GM10248 (cell line): Measurements from ENCODE around the gene LRGUK.

Experiments used
- CTCF ChIA-PET: fragments of 300-600 bp; sonication (Branson Sonifier 250); formaldehyde crosslinking; extraction: SDS; loops from one replicate; lab custom pipeline; 2021; ENCODE audit warnings: antibody characterized with exemption; lab: Yijun Ruan, JAX
- POLR2A ChIA-PET: fragments of 350-650 bp; sonication (Branson Sonifier 250); formaldehyde crosslinking; extraction: SDS; loops from one replicate; lab custom pipeline; 2020; ENCODE audit warnings: antibody characterized with exemption; lab: Yijun Ruan, JAX
- DNase-seq: peaks from one replicate; pipeline ENCODE4 v3.0.0; 2012; ENCODE audit errors: extremely low spot score
- CTCF ChIP-seq: IDR thresholded peaks from 2 replicates; pipeline ENCODE4 v1.5.1; 2012; ENCODE audit warnings: mild to moderate bottlenecking, low read depth; ENCODE audit errors: extremely low read depth, missing control alignments, control extremely low read depth

LRGUK gene

GRCh38 chr7:134308548-134308947, 181.4 kb downstream of the LRGUK start:
- TF ChIP-seq CTCF: no peak
- ChIA-PET CTCF (no interaction called here), POLR2A (no interaction called here)
- DNase-seq: no peak

GRCh38 chr7:134311807-134312206, 184.7 kb downstream of the LRGUK start:
- ChIA-PET CTCF (no interaction called here), POLR2A (no interaction called here)
- no peak for DNase-seq
- TF ChIP-seq CTCF: no peak

- ChIA-PET POLR2A (no interaction called here), CTCF (interaction anchor here (1.7 kb wide), 1 partner anchor 120 kb away, joined by 4 read pairs; no protein-coding TSS in a partner anchor)
- TF ChIP-seq CTCF: no peak
- no peak for DNase-seq
Measured at GRCh38 chr7:134312717-134313116, 185.6 kb downstream of the LRGUK start.

GRCh38 chr7:134313543-134313942, 186.4 kb downstream of the LRGUK start:
- ChIA-PET POLR2A (no interaction called here), CTCF (interaction anchor here (1.1 to 1.7 kb wide), 2 partner anchors 21 to 119 kb away, joined by 3 to 4 read pairs; no protein-coding TSS in a partner anchor)
- TF ChIP-seq CTCF: no peak
- DNase-seq: no peak
